Gastrocnemius medialis (tissue), 4 donors: ENCODE data around the gene GRIK3. TPM values are rescaled to one million over a fixed set of nuclear protein-coding genes. Genes with fewer than 3 reads are reported as not detected.

Experiments used
- ATAC-seq, 2 donors: fragments of 150-250 bp; one replicate each; pipeline ENCODE4 v1.9.1; 2016
- DNase-seq, 2 donors: peaks; one replicate each; pipeline ENCODE4 v3.0.0-alpha.2; 2019
- H3K27ac ChIP-seq, 4 donors: fragments of 200-600 bp; sonication (generic); 1 replicate in 1 of 4; 2 replicates in 3 of 4; pipeline ENCODE4 v1.5.1; 2016 to 2018; ENCODE audit warnings: mild to moderate bottlenecking in 2 of 4, moderate library complexity in 1 of 4
- H3K27me3 ChIP-seq, 3 donors: fragments of 200-600 bp; sonication (generic) in 2 of 3; 1 replicate in 1 of 3; 2 replicates in 2 of 3; pipeline versions ENCODE4 v1.5.1 to v1.6.0; 2016 to 2019; ENCODE audit warnings: mild to moderate bottlenecking in 1 of 3, moderate library complexity in 1 of 3
- H3K36me3 ChIP-seq, 2 donors: fragments of 200-600 bp; sonication (generic) in 1 of 2; one replicate each; pipeline ENCODE4 v1.5.1; 2017 to 2018
- H3K4me1 ChIP-seq, 2 donors: fragments of 200-600 bp; sonication (generic) in 1 of 2; one replicate each; pipeline ENCODE4 v1.5.1; 2016 to 2017; ENCODE audit warnings: mild to moderate bottlenecking in 2 of 2
- H3K4me3 ChIP-seq, 4 donors: fragments of 200-600 bp; sonication (generic) in 3 of 4; 1 replicate in 1 of 4; 2 replicates in 3 of 4; pipeline ENCODE4 v1.5.1; 2016 to 2019; ENCODE audit warnings: mild to moderate bottlenecking in 2 of 4
- H3K9me3 ChIP-seq, 3 donors: fragments of 200-600 bp; sonication (generic) in 2 of 3; 1 replicate in 1 of 3; 2 replicates in 2 of 3; pipeline ENCODE4 v1.5.1; 2016 to 2019
- CTCF ChIP-seq, 5 experiments: fragments of 450-650 bp in 3 of 5; fragments of 200-600 bp in 2 of 5; sonication (generic) in 2 of 5; IDR thresholded peaks in 4 of 5; conservative IDR thresholded peaks in 1 of 5; 1 replicate in 4 of 5; 2 replicates in 1 of 5; pipeline ENCODE4 v1.5.1; 2016 to 2019; ENCODE audit warnings: antibody characterized with exemption in 5 of 5, mild to moderate bottlenecking in 3 of 5, moderate library complexity in 3 of 5
- POLR2A ChIP-seq, 2 donors: fragments of 450-650 bp; IDR thresholded peaks; one replicate each; pipeline ENCODE4 v1.6.1; 2017; ENCODE audit warnings: antibody characterized with exemption in 2 of 2, mild to moderate bottlenecking in 2 of 2, moderate library complexity in 2 of 2
- in situ Hi-C, 4 donors: fragments of 200-750 bp; cut with MboI; loops; one replicate each; pipeline versions ENCODE4 v1.15.0 to v1.8.0; 2017; ENCODE audit warnings: low sequenced_read_pairs in 4 of 4
- intact Hi-C: fragments of 100-400 bp; cut with DNase I; formaldehyde crosslinking; loops from one replicate; pipeline ENCODE4 v1.15.1; 2023; ENCODE audit warnings: low total_unique reads
- total RNA-seq, 4 donors: library from RNA; depleted of rRNA; stranded (reverse); fragments of >200 nt; gene quantifications; one replicate each; pipeline versions ENCODE4 v1.1.0 to v1.2.3, GENCODE V29; 2016

The GRIK3 gene
- total RNA-seq, 4 donors from 2014 or later = 0.13 to 0.22 (median 0.13) TPM; not detected in 1

GRCh38 chr1:36876990-36877389, 157.3 kb downstream of the GRIK3 start:
- Histone ChIP-seq H3K36me3 (no peaks in the 10 kb centered on the region), H3K4me1 (no peaks in the 10 kb centered on the region), H3K27ac (no peak overlapping the region), H3K4me3 (no peak overlapping the region), H3K9me3 (no peaks in the 10 kb centered on the region), H3K27me3 (peaks cover 0 to 2% (median 0%) of the 10 kb centered on the region in 3 donors)
- in situ Hi-C loops (no loop called here), intact Hi-C loops (no loop called here)
- ATAC-seq (no peak), DNase-seq (no peak)
- no peak for TF ChIP-seq CTCF (IDR thresholded peaks at IDR 0.05 in 4 of 5, conservative IDR thresholded peaks at IDR 0.05 in 1 of 5)
- TF ChIP-seq POLR2A (IDR thresholded peaks at IDR 0.05) = no peak

GRCh38 chr1:36874271-36875060, 159.8 kb downstream of the GRIK3 start:
- Histone ChIP-seq H3K27me3 (peaks cover 0 to 2% (median 0%) of the 10 kb centered on the region in 3 donors), H3K27ac (no peak overlapping the region), H3K36me3 (no peaks in the 10 kb centered on the region), H3K4me1 (no peaks in the 10 kb centered on the region), H3K9me3 (no peaks in the 10 kb centered on the region), H3K4me3 (no peak overlapping the region)
- in situ Hi-C loops (no loop called here), intact Hi-C loops (no loop called here)
- DNase-seq (no peak), ATAC-seq (no peak)
- TF ChIP-seq CTCF (IDR thresholded peaks at IDR 0.05 in 4 of 5, conservative IDR thresholded peaks at IDR 0.05 in 1 of 5) (no peak), POLR2A (IDR thresholded peaks at IDR 0.05) (no peak)

- H3K9me3 ChIP-seq = no peaks in the 10 kb centered on the region
- intact Hi-C loops = no loop called here
- TF ChIP-seq POLR2A (IDR thresholded peaks at IDR 0.05) (no peak), CTCF (IDR thresholded peaks at IDR 0.05 in 4 of 5, conservative IDR thresholded peaks at IDR 0.05 in 1 of 5) (no peak)
- H3K4me1 ChIP-seq = no peaks in the 10 kb centered on the region
- no peak overlapping the region for H3K27ac ChIP-seq
- H3K4me3 ChIP-seq = no peak overlapping the region
- H3K27me3 ChIP-seq = peaks cover 0 to 2% (median 0%) of the 10 kb centered on the region in 3 donors
- ATAC-seq = no peak
- in situ Hi-C loops = no loop called here
- no peak for DNase-seq
- no peaks in the 10 kb centered on the region for H3K36me3 ChIP-seq
Observed at GRCh38 chr1:36872858-36873257, 161.5 kb downstream of the GRIK3 start.

GRCh38 chr1:36872126-36872754, 162.1 kb downstream of the GRIK3 start:
- Histone ChIP-seq H3K4me3 (no peak overlapping the region), H3K27me3 (peaks cover 0 to 2% (median 0%) of the 10 kb centered on the region in 3 donors)
- in situ Hi-C loops = no loop called here

More at GRCh38 chr1:36872126-36872754, 162.1 kb downstream of the GRIK3 start:
- Histone ChIP-seq H3K9me3 (no peaks in the 10 kb centered on the region), H3K4me1 (no peaks in the 10 kb centered on the region), H3K27ac (no peak overlapping the region), H3K36me3 (no peaks in the 10 kb centered on the region)
- no peak for ATAC-seq
- TF ChIP-seq CTCF (IDR thresholded peaks at IDR 0.05 in 4 of 5, conservative IDR thresholded peaks at IDR 0.05 in 1 of 5) (no peak), POLR2A (IDR thresholded peaks at IDR 0.05) (no peak)
- DNase-seq = no peak
- intact Hi-C loops = no loop called here
